ENCODE results near the gene HIC1. TPM values are rescaled to one million over a fixed set of nuclear protein-coding genes. Genes with fewer than 3 reads are reported as not detected.

The HIC1 gene
- total RNA-seq, 1 donor from 2014 or later, result 1.3 TPM

GRCh38 chr17:2092253-2092652 lies 37.4 kb downstream of the HIC1 start:
- DNase-seq (ENCODE audit: low read depth) (no peak), FAIRE-seq (no peak)
- no peaks in the 10 kb centered on the region for H3K27me3 ChIP-seq (ENCODE audit: control insufficient read depth, insufficient read depth, low read length)
- TF ChIP-seq, protein P1, sequence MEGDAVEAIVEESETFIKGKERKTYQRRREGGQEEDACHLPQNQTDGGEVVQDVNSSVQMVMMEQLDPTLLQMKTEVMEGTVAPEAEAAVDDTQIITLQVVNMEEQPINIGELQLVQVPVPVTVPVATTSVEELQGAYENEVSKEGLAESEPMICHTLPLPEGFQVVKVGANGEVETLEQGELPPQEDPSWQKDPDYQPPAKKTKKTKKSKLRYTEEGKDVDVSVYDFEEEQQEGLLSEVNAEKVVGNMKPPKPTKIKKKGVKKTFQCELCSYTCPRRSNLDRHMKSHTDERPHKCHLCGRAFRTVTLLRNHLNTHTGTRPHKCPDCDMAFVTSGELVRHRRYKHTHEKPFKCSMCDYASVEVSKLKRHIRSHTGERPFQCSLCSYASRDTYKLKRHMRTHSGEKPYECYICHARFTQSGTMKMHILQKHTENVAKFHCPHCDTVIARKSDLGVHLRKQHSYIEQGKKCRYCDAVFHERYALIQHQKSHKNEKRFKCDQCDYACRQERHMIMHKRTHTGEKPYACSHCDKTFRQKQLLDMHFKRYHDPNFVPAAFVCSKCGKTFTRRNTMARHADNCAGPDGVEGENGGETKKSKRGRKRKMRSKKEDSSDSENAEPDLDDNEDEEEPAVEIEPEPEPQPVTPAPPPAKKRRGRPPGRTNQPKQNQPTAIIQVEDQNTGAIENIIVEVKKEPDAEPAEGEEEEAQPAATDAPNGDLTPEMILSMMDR (IDR thresholded peaks at IDR 0.05; ENCODE audit: insufficient read depth, low read length, severe bottlenecking), result no peak
- no peak overlapping the region for H3K4me3 ChIP-seq (ENCODE audit: low read depth, low read length)
- peaks cover 1% of the 10 kb centered on the region for H3K36me3 ChIP-seq (ENCODE audit: control insufficient read depth, insufficient read depth, low read length)

DNA sequence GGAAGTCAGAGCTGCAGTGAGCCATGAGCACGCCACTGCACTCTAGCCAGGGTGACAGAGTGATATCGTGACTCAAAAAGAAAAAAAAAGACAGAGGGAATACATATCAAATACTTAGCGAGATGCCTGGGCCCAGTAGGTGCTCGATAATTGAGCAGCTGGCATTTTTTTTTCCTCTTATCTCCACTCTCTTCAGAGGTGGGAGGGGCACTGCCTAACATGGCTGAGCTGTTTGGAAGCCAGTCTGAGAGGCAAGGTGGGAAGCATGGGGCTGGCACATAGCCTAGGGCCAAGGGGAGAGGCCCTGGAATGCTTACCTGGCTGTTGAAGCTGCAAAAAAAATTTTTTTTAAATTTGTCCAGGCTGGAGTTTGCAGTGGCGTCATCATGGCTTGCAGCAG lies 38.4 kb downstream of the HIC1 start:
- FAIRE-seq (no peak), DNase-seq (ENCODE audit: low read depth) (peak; percentile 78)
- no peaks in the 10 kb centered on the region for H3K36me3 ChIP-seq (ENCODE audit: control insufficient read depth, insufficient read depth, low read length)
- H3K27me3 ChIP-seq (ENCODE audit: control insufficient read depth, insufficient read depth, low read length), result no peaks in the 10 kb centered on the region
- H3K4me3 ChIP-seq (ENCODE audit: low read depth, low read length), result no peak overlapping the region
- TF ChIP-seq, protein P1 (IDR thresholded peaks at IDR 0.05; ENCODE audit: insufficient read depth, low read length, severe bottlenecking), result no peak

GRCh38 chr17:2094891-2095535 lies 40.1 kb downstream of the HIC1 start:
- TF ChIP-seq, protein P1 (IDR thresholded peaks at IDR 0.05; ENCODE audit: insufficient read depth, low read length, severe bottlenecking), result peak; percentile 94
- Histone ChIP-seq H3K36me3 (ENCODE audit: control insufficient read depth, insufficient read depth, low read length) (no peaks in the 10 kb centered on the region), H3K4me3 (ENCODE audit: low read depth, low read length) (no peak overlapping the region), H3K27me3 (ENCODE audit: control insufficient read depth, insufficient read depth, low read length) (no peaks in the 10 kb centered on the region)
- DNase-seq (ENCODE audit: low read depth) (peak; percentile 51), FAIRE-seq (peak; percentile 64)

DNA sequence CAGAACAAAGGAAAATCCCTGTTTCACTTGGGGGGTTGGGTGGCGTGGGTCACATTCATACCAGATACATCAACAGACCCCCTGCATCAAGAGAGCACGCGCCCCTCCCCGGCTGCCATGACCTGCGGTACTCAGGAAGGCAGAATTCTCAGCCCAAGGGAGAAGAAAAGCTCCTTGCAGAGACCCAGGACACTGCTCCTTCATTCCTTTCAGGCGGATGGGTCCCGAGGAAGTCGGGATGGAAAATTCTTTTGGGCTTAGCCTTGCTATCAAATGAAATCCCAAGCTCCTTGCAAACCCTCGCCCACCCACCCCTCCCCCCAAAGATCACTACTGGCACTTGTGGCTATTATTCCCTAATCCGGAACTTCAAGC lies 40.6 kb downstream of the HIC1 start:
- DNase-seq (ENCODE audit: low read depth) (no peak), FAIRE-seq (no peak)
- Histone ChIP-seq H3K27me3 (ENCODE audit: control insufficient read depth, insufficient read depth, low read length) (no peaks in the 10 kb centered on the region), H3K36me3 (ENCODE audit: control insufficient read depth, insufficient read depth, low read length) (no peaks in the 10 kb centered on the region), H3K4me3 (ENCODE audit: low read depth, low read length) (no peak overlapping the region)
- TF ChIP-seq, protein P1 (IDR thresholded peaks at IDR 0.05; ENCODE audit: insufficient read depth, low read length, severe bottlenecking), result no peak

- peak; percentile 85 for FAIRE-seq
- TF ChIP-seq, protein P1 (IDR thresholded peaks at IDR 0.05; ENCODE audit: insufficient read depth, low read length, severe bottlenecking), result no peak
Observed at GRCh38 chr17:2101448-2102257, 46.8 kb downstream of the HIC1 start.

More at GRCh38 chr17:2101448-2102257, 46.8 kb downstream of the HIC1 start:
- Histone ChIP-seq H3K4me3 (ENCODE audit: low read depth, low read length) (no peak overlapping the region), H3K27me3 (ENCODE audit: control insufficient read depth, insufficient read depth, low read length) (no peaks in the 10 kb centered on the region), H3K36me3 (ENCODE audit: control insufficient read depth, insufficient read depth, low read length) (no peaks in the 10 kb centered on the region)
- DNase-seq (ENCODE audit: low read depth), result peak; percentile 96
